ENCODE results near the gene WRNIP1. TPM values are rescaled to one million over a fixed set of nuclear protein-coding genes. Genes with fewer than 3 reads are reported as not detected.

Gene WRNIP1
- total and polyA plus RNA-seq, 2 of the 13 experiments (the other 11 are each of a cell fraction or from before 2014, with no cell fraction given): 77.7 to 90.3 TPM

DNA sequence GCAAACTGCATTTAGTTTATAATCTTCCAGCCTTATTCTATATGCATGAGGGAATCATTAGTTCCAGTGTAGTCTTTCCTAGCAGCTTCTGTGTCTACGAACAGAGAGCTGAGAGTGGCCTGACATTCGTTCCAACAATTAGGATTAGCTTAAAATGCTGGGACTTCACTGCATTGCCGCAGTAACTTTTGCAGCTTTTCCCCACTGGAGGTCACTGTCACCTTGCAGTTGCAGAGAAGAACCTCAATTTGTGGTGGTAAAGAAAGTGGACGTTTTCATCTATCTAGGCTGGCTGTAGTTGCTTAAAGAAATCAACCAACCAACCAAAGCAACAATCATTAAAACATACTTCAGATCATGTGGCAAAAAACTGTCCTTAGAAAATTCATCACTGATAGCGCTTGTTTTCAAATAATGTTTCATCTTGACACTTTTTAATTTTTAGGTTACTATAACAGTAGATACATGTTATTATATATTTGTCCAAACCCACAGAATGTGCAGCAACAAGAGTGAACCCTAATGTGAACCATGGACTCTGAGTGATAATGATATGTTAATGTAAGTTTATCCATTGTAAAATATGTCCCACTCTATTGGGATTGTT lies 26.7 kb upstream of the WRNIP1 start (continued):
- TF ChIP-seq, protein P1, sequence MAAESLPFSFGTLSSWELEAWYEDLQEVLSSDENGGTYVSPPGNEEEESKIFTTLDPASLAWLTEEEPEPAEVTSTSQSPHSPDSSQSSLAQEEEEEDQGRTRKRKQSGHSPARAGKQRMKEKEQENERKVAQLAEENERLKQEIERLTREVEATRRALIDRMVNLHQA (CRISPR knock-in tag; IDR thresholded peaks at IDR 0.05): no peak
- 0 out of 2 replicates have a peak, but pooled peaks have one; percentile 28 for TF ChIP-seq SAP130 (CRISPR knock-in tag; IDR thresholded peaks at IDR 0.05; ENCODE audit: low read depth)
- TF ChIP-seq PHF21A (CRISPR knock-in tag; IDR thresholded peaks at IDR 0.05): no peak
- TF ChIP-seq, protein P2, sequence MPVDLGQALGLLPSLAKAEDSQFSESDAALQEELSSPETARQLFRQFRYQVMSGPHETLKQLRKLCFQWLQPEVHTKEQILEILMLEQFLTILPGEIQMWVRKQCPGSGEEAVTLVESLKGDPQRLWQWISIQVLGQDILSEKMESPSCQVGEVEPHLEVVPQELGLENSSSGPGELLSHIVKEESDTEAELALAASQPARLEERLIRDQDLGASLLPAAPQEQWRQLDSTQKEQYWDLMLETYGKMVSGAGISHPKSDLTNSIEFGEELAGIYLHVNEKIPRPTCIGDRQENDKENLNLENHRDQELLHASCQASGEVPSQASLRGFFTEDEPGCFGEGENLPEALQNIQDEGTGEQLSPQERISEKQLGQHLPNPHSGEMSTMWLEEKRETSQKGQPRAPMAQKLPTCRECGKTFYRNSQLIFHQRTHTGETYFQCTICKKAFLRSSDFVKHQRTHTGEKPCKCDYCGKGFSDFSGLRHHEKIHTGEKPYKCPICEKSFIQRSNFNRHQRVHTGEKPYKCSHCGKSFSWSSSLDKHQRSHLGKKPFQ (CRISPR knock-in tag; IDR thresholded peaks at IDR 0.05; ENCODE audit: insufficient replicate concordance): no peak
- no peak for TF ChIP-seq ZNF629 (CRISPR knock-in tag; conservative IDR thresholded peaks at IDR 0.05)
- TF ChIP-seq STAG1 (CRISPR knock-in tag; IDR thresholded peaks at IDR 0.05): peak; percentile 95
- TF ChIP-seq, protein P3, sequence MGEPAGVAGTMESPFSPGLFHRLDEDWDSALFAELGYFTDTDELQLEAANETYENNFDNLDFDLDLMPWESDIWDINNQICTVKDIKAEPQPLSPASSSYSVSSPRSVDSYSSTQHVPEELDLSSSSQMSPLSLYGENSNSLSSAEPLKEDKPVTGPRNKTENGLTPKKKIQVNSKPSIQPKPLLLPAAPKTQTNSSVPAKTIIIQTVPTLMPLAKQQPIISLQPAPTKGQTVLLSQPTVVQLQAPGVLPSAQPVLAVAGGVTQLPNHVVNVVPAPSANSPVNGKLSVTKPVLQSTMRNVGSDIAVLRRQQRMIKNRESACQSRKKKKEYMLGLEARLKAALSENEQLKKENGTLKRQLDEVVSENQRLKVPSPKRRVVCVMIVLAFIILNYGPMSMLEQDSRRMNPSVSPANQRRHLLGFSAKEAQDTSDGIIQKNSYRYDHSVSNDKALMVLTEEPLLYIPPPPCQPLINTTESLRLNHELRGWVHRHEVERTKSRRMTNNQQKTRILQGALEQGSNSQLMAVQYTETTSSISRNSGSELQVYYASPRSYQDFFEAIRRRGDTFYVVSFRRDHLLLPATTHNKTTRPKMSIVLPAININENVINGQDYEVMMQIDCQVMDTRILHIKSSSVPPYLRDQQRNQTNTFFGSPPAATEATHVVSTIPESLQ (CRISPR knock-in tag; conservative IDR thresholded peaks at IDR 0.05): 0 out of 2 replicates have a peak, but pooled peaks have one; percentile 43
- TF ChIP-seq, protein P4, sequence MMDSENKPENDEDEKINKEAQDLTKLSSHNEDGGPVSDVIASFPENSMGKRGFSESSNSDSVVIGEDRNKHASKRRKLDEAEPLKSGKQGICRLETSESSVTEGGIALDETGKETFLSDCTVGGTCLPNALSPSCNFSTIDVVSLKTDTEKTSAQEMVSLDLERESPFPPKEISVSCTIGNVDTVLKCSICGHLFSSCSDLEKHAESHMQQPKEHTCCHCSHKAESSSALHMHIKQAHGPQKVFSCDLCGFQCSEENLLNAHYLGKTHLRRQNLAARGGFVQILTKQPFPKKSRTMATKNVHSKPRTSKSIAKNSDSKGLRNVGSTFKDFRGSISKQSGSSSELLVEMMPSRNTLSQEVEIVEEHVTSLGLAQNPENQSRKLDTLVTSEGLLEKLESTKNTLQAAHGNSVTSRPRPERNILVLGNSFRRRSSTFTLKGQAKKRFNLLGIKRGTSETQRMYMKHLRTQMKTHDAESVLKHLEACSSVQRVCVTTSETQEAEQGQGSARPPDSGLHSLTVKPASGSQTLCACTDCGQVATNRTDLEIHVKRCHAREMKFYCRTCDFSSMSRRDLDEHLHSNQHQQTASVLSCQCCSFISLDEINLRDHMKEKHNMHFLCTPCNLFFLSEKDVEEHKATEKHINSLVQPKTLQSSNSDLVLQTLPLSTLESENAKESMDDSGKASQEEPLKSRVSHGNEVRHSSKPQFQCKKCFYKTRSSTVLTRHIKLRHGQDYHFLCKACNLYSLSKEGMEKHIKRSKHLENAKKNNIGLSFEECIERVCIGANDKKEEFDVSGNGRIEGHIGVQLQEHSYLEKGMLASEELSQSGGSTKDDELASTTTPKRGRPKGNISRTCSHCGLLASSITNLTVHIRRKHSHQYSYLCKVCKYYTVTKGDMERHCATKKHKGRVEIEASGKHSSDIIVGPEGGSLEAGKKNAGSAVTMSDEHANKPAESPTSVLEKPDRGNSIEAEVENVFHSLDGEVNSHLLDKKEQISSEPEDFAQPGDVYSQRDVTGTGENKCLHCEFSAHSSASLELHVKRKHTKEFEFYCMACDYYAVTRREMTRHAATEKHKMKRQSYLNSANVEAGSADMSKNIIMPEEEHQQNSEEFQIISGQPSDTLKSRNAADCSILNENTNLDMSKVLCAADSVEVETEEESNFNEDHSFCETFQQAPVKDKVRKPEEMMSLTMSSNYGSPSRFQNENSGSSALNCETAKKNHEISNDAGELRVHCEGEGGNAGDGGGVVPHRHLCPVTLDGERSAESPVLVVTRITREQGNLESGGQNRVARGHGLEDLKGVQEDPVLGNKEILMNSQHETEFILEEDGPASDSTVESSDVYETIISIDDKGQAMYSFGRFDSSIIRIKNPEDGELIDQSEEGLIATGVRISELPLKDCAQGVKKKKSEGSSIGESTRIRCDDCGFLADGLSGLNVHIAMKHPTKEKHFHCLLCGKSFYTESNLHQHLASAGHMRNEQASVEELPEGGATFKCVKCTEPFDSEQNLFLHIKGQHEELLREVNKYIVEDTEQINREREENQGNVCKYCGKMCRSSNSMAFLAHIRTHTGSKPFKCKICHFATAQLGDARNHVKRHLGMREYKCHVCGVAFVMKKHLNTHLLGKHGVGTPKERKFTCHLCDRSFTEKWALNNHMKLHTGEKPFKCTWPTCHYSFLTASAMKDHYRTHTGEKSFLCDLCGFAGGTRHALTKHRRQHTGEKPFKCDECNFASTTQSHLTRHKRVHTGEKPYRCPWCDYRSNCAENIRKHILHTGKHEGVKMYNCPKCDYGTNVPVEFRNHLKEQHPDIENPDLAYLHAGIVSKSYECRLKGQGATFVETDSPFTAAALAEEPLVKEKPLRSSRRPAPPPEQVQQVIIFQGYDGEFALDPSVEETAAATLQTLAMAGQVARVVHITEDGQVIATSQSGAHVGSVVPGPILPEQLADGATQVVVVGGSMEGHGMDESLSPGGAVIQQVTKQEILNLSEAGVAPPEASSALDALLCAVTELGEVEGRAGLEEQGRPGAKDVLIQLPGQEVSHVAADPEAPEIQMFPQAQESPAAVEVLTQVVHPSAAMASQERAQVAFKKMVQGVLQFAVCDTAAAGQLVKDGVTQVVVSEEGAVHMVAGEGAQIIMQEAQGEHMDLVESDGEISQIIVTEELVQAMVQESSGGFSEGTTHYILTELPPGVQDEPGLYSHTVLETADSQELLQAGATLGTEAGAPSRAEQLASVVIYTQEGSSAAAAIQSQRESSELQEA (CRISPR knock-in tag; IDR thresholded peaks at IDR 0.05; ENCODE audit: not compliant biosample characterization): no peak
- TF ChIP-seq, protein P5, sequence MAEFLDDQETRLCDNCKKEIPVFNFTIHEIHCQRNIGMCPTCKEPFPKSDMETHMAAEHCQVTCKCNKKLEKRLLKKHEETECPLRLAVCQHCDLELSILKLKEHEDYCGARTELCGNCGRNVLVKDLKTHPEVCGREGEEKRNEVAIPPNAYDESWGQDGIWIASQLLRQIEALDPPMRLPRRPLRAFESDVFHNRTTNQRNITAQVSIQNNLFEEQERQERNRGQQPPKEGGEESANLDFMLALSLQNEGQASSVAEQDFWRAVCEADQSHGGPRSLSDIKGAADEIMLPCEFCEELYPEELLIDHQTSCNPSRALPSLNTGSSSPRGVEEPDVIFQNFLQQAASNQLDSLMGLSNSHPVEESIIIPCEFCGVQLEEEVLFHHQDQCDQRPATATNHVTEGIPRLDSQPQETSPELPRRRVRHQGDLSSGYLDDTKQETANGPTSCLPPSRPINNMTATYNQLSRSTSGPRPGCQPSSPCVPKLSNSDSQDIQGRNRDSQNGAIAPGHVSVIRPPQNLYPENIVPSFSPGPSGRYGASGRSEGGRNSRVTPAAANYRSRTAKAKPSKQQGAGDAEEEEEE (CRISPR knock-in tag; IDR thresholded peaks at IDR 0.05; ENCODE audit: borderline replicate concordance): 0 out of 2 replicates have a peak, but pooled peaks have one; percentile 33
- no peak for TF ChIP-seq ZKSCAN1 (IDR thresholded peaks at IDR 0.05; ENCODE audit: low read length)
- TF ChIP-seq, protein P6, sequence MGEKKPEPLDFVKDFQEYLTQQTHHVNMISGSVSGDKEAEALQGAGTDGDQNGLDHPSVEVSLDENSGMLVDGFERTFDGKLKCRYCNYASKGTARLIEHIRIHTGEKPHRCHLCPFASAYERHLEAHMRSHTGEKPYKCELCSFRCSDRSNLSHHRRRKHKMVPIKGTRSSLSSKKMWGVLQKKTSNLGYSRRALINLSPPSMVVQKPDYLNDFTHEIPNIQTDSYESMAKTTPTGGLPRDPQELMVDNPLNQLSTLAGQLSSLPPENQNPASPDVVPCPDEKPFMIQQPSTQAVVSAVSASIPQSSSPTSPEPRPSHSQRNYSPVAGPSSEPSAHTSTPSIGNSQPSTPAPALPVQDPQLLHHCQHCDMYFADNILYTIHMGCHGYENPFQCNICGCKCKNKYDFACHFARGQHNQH (CRISPR knock-in tag; IDR thresholded peaks at IDR 0.05): 0 out of 2 replicates have a peak, but pooled peaks have one; percentile 27
- no peak for TF ChIP-seq SETDB1 (CRISPR knock-in tag; IDR thresholded peaks at IDR 0.05; ENCODE audit: borderline replicate concordance)

Measured in HepG2 (cell line).